Testis (tissue), 2 donors: Measurements from ENCODE around the gene GALNT9.

Experiments
- CTCF ChIP-seq, 3 experiments: fragments of 450-650 bp in 2 of 3; fragments of 200-600 bp in 1 of 3; sonication (generic) in 1 of 3; IDR thresholded peaks; one replicate each; pipeline ENCODE4 v1.5.1; 2016 to 2019; ENCODE audit warnings: antibody characterized with exemption in 3 of 3, mild to moderate bottlenecking in 2 of 3, moderate library complexity in 1 of 3
- POLR2A ChIP-seq: fragments of 450-650 bp; IDR thresholded peaks from one replicate; pipeline ENCODE4 v1.6.1; 2017; ENCODE audit warnings: antibody characterized with exemption, mild to moderate bottlenecking, moderate library complexity

DNA sequence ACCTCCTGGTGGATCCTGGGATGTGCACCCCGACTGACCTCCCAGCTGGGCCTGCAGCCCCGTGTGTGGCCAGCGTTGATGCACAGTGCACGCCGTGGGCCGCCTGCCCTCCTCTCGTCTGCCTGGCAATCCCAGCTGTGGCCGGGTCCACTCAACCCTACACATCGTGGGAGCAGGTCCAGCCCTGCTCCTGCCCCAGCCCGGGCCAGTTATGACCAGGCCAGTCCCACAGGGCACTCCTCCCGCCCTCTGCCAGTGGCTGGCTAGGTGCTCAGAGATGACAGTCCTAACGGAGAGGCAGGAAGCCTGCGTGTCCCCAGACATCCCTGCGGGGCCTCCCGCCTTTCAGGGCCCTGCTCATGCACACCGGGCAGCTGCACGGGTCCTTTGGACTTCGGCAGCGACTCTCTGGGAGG, 10.8 kb downstream of the GALNT9 start:
- TF ChIP-seq CTCF (IDR thresholded peaks at IDR 0.05) = no peak
- no peak for TF ChIP-seq POLR2A
